HG03354 (cell line): ENCODE data around the gene CSNK1G2.
"Not testable (repeated sequence)": the region's sequence is repeated elsewhere in the genome, so short reads cannot be mapped to it uniquely, and the experiment has no call there.

Experiments used
- ATAC-seq: cut with Tn5 transposase; IDR thresholded peaks from one replicate; pipeline ENCODE4 v1.9.1; 2021; ENCODE audit warnings: mild to moderate bottlenecking; ENCODE audit not compliant: unreplicated experiment, poor library complexity, severe bottlenecking

Gene CSNK1G2

GRCh38 chr19:1985588-1986356, 44.8 kb downstream of the CSNK1G2 start:
- ATAC-seq, result no peak

GRCh38 chr19:1986357-1987162, 45.6 kb downstream of the CSNK1G2 start:
- no peak for ATAC-seq

GRCh38 chr19:1987197-1988187, 46.5 kb downstream of the CSNK1G2 start:
- no peak for ATAC-seq

GRCh38 chr19:1988464-1988863, 47.5 kb downstream of the CSNK1G2 start:
- not testable (repeated sequence) for ATAC-seq

GRCh38 chr19:1989513-1990229, 48.7 kb downstream of the CSNK1G2 start:
- no peak for ATAC-seq

GRCh38 chr19:1990230-1991017, 49.5 kb downstream of the CSNK1G2 start:
- no peak for ATAC-seq

- no peak for ATAC-seq
Observed at GRCh38 chr19:1991018-1991913, 50.3 kb downstream of the CSNK1G2 start.

GRCh38 chr19:1992759-1993260, 51.8 kb downstream of the CSNK1G2 start:
- no peak for ATAC-seq

GRCh38 chr19:1997353-1998233, 56.6 kb downstream of the CSNK1G2 start:
- no peak for ATAC-seq

- ATAC-seq, result no peak
Observed at GRCh38 chr19:1998712-1999708, 58.0 kb downstream of the CSNK1G2 start.

- ATAC-seq, result no peak
Observed at GRCh38 chr19:1999856-2000515, 59.0 kb downstream of the CSNK1G2 start.

- ATAC-seq, result no peak
Observed at GRCh38 chr19:2003874-2004273, 62.9 kb downstream of the CSNK1G2 start.

GRCh38 chr19:2010135-2010668, 69.2 kb downstream of the CSNK1G2 start:
- ATAC-seq, result no peak

GRCh38 chr19:2011169-2011568, 70.2 kb downstream of the CSNK1G2 start:
- ATAC-seq, result no peak
